Activated CD8-positive, alpha-beta memory T cell treated with anti-CD3 and anti-CD28 coated beads, Interleukin-2, amount 50 U/mL, for 4 hours (primary cell): ENCODE data around the gene NTSR1.

Experiments used
- DNase-seq: peaks from one replicate; pipeline ENCODE4 v3.0.0-alpha.2; 2020

The NTSR1 gene

GRCh38 chr20:62726716-62727583, 18.3 kb downstream of the NTSR1 start:
- DNase-seq = no peak

- DNase-seq = no peak
Observed at GRCh38 chr20:62727584-62728027, 19.0 kb downstream of the NTSR1 start.

DNA sequence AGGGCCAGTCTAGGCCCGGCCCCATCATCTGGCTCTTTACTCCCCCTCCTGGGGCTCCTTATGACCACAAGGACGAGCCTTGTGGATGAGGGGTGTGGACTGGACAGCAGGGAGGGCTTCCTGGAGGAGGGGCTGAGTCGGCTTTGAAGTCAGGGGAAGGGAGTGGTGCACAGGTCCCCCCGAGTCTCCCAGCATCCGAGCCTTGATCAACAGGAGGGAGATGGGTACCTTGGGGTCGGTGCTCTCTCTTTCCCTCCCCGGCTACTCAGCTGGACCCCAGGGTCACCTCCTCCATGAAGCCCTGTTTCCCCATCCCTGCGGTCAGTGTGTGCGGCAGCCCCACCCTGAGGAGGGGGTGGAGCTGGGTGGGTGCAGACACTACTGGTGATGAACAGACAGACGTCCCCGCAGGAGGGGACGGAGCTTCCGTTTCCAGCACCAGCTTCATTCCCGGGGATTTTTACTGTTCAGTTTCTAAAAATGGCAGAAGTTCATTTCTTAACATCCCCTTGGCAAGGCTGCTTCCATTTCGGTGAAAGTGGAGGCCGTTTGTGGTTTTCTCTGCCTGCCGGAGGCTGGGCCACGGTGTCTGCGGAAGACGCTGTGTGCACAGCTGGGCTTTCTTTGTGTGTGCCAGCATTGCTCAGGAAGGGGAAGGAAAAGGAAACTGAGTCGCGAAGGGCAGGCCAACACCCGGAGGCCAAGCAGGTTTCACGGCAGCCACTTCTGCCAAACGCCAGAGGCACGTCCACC, 19.6 kb downstream of the NTSR1 start:
- no peak for DNase-seq

DNA sequence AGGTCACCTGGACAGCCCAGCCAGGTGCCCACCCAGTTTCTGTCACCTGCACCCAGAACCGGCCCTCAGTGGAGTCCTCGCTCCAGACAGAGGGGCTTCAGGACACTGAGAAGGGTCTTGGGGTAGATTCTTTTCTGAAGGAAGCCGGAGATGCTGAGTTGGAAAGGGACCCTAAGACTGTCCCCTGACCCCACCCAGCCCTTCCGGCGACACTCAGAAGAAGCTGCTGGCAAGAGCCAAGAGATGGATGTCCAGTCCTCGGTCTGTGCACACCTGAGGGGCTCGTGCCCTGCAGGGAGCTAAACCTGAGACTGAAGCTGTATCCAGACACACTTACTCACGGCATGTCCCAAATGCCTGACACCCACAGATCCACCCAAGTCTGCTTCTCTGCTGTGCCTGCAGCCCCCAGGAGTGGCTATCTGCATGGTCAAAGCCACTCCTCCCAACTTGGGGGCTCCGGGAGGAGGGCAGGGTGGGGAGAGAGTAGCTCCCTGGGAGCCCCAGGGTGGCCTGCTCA, 20.2 kb downstream of the NTSR1 start:
- DNase-seq = no peak

DNA sequence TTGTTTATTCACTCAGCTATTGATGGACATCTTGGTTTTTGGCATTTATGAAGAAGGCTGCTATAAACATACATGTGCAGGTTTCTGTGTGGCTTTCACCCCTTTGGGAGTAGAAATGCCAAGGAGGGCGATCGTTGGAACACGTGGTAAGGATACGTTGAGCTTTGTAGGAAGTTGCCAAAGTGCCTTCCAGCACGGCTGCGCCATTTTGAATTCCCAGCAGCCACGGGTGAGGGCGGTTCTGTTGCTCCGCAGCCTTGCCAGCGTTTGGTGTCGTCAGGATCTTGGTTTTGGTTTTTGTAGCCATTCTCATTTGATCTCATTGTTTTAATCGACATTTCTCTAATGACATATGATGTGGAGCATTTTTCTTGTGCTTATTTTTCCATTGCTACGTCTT, 21.8 kb downstream of the NTSR1 start:
- DNase-seq = no peak

GRCh38 chr20:62732031-62732760, 23.6 kb downstream of the NTSR1 start:
- DNase-seq = no peak

DNA sequence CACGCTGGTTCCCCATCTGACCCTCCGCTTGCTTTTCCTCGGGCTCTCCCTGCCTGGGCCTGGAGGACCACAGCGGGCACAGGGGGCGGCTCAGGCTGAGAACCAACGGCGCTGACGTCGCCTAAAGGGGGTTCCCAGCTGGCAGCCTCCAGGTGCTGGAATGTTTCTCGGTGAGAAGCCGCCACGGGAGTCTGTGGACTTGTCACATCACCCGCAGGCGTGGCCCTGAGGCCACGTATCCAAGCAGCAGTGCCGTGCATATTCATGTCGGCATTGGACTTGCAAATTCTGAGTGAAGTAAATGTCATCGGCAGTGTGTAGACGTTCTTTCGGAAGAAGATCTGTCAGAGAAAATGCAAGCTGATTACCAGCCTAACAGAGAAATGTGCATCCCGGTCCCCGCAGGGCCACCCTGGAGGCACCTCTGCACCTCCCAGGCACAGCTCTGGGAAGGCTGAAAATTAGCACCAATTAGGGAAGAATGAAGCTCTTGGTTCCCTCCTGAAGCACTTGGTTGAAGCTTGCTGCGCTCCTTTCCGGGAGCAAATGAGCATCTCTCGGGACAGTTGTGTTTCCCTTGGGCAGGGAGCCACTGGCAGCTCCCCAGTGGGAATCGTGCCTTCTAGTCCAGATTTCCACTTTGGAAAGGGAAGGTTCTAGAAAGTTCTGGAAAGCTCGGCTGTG, 24.3 kb downstream of the NTSR1 start:
- DNase-seq = no peak

DNA sequence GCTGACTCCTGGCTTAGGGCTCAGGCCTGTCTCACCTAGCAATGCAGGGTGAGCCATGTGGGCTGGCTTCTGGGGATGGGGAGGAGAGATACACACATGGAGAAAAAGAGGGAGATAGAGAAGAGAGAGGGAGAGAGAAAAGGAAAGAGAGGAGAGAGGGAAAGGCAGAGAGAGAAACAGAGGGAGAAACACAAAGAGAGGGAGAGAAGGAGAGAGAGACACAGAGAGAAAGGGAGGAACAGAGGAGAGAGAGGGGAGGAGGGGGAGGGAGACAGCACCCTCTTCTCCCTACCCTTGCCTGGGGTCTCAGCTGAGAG, 24.8 kb downstream of the NTSR1 start:
- DNase-seq = no peak

- DNase-seq = peak; percentile 15
Observed at GRCh38 chr20:62733891-62734290, 25.3 kb downstream of the NTSR1 start.

DNA sequence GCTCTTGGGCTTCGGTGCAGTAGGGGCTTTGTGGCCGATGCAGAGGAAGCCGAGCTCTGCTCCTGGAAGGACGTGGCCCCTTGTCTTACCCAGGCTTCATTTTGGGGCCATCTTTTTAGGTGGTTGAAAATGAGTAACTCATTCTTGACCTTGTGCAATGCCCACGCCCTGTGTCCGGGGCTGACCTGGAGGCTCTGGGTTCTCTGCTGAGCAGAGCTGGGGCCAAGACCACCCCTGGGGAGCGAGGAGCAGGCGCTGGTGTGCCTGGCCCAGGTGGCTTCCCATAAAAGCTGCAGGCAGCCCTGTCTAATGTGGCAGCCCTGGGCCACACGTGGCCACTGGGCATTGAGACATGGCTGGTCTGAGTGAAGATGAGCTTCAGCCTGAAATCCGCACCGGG, 25.7 kb downstream of the NTSR1 start:
- DNase-seq = peak; percentile 11

- DNase-seq = no peak
Observed at GRCh38 chr20:62734881-62735280, 26.2 kb downstream of the NTSR1 start.

GRCh38 chr20:62735331-62735821, 26.7 kb downstream of the NTSR1 start:
- peak; percentile 33 for DNase-seq

GRCh38 chr20:62736026-62736406, 27.4 kb downstream of the NTSR1 start:
- peak; percentile 11 for DNase-seq

DNA sequence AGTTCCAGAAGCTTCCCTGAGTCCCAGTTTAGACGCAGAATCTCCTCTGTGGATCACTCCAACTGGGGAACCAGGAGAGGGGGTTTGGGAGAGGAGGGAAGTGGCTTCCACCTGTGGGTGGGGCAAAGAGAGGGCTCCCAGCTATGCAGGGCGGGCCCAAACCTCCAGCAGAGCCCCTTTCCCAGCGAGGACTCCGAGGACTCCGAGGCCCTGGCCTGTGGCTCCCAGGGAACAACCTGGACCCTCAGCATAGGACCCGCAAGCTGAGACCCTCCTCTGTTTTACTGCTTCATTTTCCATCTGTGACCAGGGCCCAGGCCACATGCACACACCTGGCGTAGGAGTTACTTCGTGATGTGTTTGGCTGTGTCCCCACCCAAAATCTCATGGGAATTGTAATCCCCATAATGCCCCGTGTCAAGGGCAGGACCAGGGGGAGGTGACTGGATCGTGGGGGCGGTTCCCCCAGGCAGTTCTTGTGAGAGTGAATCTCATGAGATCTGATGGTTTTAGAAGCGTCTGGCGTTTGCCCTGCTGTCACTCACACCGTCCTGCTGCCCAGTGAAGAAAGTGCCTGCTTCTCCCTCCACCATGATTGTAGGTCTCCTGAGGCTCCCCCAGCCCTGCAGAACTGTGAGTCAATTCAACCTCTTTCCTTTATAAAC, 27.9 kb downstream of the NTSR1 start:
- DNase-seq = no peak

DNA sequence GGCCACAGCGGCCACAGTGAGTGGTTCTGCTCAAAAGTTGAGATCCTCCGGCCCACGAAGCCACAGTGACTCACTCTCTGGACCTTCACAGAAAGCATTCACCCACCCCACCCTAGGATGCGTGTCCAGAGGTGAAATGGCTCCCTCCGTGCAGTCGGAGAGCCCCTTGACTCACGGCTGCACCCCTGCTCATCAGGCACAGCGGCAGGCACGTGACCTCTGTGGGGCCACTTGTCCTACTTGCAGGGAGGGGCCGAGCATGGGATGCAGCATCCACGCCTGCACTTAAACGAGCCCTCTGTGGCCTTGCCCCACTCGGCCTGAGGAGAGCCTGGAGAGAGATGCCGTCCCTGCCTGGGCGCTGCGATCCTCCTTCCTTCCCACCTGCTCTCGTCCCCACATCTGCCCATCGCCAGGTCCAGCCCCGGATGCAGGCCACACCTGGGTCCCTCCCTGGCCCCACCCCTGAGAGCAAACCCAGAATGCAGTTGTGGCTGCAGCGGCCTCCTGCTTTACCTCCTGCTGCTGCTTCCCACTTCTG, 28.7 kb downstream of the NTSR1 start:
- no peak for DNase-seq

DNA sequence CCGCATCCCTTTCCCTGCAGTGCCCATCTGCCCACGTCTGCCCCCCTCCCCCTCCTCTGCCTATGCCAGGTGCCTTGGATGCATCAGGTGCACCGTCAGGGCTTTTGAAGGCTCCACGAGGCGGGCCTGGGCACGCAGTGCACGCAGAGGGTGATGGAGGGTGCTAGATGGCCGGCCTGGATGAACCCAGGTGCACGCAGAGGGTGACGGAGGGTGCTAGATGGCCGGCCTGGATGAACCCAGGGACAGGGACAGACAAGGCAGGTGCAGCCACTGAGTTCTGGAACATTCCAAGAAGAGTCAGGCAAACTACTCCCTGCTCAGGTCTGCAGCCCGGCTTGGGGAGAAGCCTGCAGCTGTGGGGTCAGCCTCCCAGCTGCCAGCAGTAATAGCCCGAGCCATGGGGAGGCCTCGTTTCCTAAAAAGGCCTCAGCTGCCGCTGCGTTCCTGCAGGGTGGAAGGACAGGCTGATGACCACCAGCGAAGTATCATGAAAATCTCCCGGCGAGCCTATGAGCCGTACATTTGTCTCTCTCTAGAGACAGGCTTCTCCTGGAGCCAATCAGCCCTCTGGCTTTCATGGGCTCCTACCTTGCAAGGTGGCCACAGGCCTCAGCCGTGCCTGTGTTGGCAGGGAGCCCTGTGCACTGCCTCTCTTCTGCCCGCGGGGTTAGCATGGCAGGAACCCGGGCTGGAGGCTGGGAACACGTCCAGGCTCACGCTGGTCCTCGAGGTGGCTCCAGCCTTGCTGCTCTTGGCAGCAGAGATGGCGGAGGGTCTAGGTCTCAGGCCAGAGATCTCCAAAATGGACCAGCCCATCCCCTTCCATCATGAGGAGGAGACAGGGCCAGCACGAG, 29.6 kb downstream of the NTSR1 start:
- no peak for DNase-seq

DNA sequence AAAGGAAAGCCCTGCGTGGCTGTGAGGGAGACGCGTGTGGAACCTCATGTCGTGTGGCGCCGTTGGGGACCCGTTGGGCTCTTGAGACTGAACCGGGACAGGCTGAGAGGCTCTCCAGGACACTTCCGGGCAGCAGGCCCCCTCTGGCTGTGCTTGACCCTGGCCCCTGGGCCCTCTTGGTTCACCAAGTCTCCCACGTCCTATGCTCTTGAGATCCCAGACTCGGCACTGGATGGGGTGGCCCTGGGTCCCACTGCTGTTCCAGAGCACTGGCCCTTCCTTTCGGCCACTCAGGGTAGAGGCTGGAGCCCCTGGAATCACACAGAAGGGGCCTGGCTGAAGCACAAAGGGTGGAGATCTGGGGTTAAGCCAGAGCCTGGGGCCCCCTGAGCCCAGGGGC, 30.4 kb downstream of the NTSR1 start:
- peak; percentile 15 for DNase-seq

DNA sequence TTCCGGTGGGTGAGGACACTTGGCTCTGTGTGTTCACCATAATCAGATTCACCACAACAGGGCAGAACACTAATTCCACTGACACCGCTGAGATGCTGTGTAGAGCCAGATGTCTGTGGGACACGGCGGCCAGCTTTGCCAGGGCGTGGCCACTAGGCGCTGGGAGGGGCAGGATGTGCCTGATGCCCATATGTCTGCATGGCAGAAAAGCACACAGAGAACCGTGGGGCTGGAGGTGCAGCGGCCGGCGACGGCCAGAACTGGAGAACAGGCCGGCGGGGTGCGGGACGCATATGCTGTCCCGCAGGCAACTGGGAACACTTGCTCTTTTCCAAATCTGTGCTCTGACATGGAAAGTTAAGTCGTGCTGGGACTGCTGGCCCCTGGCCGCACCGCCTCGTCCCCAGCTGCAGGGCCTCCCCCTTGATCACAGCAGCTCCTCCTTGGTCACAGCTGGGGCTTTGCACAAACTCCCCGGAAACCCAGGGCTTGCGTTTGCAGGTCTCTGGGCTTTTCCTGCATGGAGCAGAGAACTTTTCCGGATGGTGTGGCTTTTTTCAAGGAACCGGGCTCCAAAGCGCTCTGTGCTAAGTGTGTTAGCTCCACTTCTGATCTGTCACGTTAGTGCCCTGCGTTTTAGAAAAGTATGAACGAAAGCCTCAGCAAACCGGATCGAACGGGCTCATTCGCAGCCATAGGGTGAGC, 31.1 kb downstream of the NTSR1 start:
- peak; percentile 40 for DNase-seq

DNA sequence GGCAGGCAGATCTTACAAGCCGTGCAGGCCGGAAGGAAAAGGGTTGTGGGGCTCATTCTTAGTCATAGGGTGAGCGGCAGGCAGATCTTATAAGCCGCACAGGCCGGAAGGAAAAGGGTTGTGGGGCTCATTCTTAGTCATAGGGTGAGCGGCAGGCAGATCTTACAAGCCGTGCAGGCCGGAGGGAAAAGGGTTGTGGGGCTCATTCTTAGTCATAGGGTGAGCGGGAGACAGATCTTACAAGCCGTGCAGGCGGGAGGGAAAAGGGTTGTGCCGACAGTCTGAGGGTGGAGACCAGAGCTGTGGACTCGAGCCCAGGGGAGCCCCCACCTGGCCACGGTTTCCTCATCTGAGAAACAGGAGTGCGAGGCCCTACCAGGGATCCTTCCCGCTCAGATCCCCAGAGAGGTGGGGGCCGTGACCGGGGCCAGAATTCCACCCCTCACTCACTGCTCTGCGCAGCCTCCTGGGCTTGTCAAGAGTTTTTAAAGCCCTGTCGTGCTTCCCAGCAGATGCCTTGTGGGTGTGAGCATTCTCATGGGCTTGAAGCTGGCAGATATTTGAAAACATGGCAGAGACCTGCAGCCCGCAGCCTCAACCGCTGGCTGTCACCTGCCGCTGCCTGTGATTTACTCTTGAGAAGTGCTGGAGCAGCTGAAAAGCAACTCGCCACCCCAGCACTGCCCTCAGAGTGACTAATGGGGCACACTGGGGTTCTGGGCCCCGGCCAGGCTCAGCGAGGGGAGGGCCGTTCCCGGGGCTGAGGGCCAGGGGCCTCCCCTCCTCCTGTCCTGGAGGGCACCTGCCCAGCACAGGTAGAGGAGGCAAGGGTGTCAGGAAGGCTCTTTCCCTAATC, 31.9 kb downstream of the NTSR1 start:
- peak; percentile 74 for DNase-seq
